Measurements from ENCODE around the gene TLE5. TPM values are rescaled to one million over a fixed set of nuclear protein-coding genes. Genes with fewer than 3 reads are reported as not detected.

The TLE5 gene
- total and polyA plus RNA-seq, 9 of the 15 experiments (the other 6 are each of a cell fraction or from before 2014, with no cell fraction given) = 2.0 to 347 (median 235) TPM

DNA sequence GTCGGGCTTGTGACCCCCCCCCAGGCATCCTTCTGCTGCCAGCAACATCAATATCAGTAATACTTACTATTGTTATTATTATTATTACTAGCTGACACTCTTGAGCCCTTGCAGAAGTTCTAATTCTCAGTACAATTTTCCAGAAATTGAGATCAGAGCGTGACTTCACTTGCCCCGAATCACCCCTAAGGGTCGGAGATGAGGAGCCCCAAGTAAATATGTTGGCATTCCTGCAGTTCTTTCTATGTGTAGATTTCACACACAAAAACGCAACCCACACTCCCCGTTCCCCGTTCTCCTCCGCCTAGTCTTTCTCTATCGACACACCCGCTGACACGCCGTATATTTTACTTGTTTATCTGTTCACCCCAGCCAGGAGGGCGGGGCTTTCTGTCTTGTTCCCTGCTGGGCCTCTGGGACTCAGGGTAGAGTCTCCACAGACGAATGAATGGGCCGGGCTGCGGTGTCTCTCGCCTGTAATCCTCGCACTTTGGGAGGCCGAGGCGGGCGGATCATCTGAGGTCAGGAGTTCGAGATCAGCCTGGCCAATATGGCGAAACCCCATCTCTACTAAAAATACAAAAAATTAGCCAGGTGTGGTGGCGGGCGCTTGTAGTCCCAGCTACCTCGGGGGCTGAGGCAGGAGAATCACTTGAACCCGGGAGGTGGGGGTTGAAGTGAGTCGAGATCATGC is 14.7 kb downstream of the TLE5 start (continued):
- no peak for TF ChIP-seq RUNX1 (IDR thresholded peaks at IDR 0.05; ENCODE audit: low read depth)
- TF ChIP-seq, protein P1, sequence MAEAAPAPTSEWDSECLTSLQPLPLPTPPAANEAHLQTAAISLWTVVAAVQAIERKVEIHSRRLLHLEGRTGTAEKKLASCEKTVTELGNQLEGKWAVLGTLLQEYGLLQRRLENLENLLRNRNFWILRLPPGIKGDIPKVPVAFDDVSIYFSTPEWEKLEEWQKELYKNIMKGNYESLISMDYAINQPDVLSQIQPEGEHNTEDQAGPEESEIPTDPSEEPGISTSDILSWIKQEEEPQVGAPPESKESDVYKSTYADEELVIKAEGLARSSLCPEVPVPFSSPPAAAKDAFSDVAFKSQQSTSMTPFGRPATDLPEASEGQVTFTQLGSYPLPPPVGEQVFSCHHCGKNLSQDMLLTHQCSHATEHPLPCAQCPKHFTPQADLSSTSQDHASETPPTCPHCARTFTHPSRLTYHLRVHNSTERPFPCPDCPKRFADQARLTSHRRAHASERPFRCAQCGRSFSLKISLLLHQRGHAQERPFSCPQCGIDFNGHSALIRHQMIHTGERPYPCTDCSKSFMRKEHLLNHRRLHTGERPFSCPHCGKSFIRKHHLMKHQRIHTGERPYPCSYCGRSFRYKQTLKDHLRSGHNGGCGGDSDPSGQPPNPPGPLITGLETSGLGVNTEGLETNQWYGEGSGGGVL (CRISPR knock-in tag; IDR thresholded peaks at IDR 0.05) = no peak
- TF ChIP-seq TCF3 (CRISPR knock-in tag; IDR thresholded peaks at IDR 0.05) = peak; percentile 93
- TF ChIP-seq, protein P2, sequence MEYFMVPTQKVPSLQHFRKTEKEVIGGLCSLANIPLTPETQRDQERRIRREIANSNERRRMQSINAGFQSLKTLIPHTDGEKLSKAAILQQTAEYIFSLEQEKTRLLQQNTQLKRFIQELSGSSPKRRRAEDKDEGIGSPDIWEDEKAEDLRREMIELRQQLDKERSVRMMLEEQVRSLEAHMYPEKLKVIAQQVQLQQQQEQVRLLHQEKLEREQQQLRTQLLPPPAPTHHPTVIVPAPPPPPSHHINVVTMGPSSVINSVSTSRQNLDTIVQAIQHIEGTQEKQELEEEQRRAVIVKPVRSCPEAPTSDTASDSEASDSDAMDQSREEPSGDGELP (CRISPR knock-in tag; IDR thresholded peaks at IDR 0.05; ENCODE audit: borderline replicate concordance) = peak; percentile 77
- TF ChIP-seq, protein P3, sequence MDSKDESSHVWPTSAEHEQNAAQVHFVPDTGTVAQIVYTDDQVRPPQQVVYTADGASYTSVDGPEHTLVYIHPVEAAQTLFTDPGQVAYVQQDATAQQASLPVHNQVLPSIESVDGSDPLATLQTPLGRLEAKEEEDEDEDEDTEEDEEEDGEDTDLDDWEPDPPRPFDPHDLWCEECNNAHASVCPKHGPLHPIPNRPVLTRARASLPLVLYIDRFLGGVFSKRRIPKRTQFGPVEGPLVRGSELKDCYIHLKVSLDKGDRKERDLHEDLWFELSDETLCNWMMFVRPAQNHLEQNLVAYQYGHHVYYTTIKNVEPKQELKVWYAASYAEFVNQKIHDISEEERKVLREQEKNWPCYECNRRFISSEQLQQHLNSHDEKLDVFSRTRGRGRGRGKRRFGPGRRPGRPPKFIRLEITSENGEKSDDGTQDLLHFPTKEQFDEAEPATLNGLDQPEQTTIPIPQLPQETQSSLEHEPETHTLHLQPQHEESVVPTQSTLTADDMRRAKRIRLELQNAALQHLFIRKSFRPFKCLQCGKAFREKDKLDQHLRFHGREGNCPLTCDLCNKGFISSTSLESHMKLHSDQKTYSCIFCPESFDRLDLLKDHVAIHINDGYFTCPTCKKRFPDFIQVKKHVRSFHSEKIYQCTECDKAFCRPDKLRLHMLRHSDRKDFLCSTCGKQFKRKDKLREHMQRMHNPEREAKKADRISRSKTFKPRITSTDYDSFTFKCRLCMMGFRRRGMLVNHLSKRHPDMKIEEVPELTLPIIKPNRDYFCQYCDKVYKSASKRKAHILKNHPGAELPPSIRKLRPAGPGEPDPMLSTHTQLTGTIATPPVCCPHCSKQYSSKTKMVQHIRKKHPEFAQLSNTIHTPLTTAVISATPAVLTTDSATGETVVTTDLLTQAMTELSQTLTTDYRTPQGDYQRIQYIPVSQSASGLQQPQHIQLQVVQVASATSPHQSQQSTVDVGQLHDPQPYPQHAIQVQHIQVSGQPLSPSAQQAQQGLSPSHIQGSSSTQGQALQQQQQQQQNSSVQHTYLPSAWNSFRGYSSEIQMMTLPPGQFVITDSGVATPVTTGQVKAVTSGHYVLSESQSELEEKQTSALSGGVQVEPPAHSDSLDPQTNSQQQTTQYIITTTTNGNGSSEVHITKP (IDR thresholded peaks at IDR 0.05; ENCODE audit: partially characterized antibody) = peak; percentile 58
- TF ChIP-seq PTRF (tag; IDR thresholded peaks at IDR 0.05) = no peak
- TF ChIP-seq SRSF3 (IDR thresholded peaks at IDR 0.05; ENCODE audit: insufficient read depth, low read length) = no peak
- peak; percentile 87 for TF ChIP-seq MTA2 (IDR thresholded peaks at IDR 0.05; ENCODE audit: low read depth)
- TF ChIP-seq, protein P4, sequence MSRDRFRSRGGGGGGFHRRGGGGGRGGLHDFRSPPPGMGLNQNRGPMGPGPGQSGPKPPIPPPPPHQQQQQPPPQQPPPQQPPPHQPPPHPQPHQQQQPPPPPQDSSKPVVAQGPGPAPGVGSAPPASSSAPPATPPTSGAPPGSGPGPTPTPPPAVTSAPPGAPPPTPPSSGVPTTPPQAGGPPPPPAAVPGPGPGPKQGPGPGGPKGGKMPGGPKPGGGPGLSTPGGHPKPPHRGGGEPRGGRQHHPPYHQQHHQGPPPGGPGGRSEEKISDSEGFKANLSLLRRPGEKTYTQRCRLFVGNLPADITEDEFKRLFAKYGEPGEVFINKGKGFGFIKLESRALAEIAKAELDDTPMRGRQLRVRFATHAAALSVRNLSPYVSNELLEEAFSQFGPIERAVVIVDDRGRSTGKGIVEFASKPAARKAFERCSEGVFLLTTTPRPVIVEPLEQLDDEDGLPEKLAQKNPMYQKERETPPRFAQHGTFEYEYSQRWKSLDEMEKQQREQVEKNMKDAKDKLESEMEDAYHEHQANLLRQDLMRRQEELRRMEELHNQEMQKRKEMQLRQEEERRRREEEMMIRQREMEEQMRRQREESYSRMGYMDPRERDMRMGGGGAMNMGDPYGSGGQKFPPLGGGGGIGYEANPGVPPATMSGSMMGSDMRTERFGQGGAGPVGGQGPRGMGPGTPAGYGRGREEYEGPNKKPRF (IDR thresholded peaks at IDR 0.05; ENCODE audit: low read depth, low read length) = no peak
- 0 out of 2 replicates have a peak, but pooled peaks have one; percentile 48 for TF ChIP-seq PHF21A (IDR thresholded peaks at IDR 0.05; ENCODE audit: borderline replicate concordance, low read depth)
- peak; percentile 29; the same call in 1 of the 2 replicates for TF ChIP-seq CTBP1 (IDR thresholded peaks at IDR 0.05; ENCODE audit: borderline replicate concordance)
- TF ChIP-seq, protein P5, sequence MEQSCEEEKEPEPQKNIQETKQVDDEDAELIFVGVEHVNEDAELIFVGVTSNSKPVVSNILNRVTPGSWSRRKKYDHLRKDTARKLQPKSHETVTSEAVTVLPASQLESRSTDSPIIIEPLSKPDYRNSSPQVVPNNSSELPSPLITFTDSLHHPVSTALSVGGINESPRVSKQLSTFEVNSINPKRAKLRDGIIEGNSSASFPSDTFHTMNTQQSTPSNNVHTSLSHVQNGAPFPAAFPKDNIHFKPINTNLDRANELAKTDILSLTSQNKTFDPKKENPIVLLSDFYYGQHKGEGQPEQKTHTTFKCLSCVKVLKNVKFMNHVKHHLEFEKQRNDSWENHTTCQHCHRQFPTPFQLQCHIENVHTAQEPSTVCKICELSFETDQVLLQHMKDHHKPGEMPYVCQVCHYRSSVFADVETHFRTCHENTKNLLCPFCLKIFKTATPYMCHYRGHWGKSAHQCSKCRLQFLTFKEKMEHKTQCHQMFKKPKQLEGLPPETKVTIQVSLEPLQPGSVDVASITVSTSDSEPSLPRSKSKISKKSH (CRISPR knock-in tag; IDR thresholded peaks at IDR 0.05) = no peak

Data from K562 (cell line).